B cell (primary cell): ENCODE data around the gene KPNA3. TPM values are rescaled to one million over a fixed set of nuclear protein-coding genes. Genes with fewer than 3 reads are reported as not detected.

Experiments
- ATAC-seq: fragments of 200-7000 bp; cut with Tn5 transposase; one replicate; pipeline ENCODE4 v1.10.0; 2021; ENCODE audit warnings: low read depth, mild to moderate bottlenecking, moderate number of reproducible peaks, moderate library complexity
- CTCF ChIA-PET: fragments of 350-600 bp; sonication (Branson Sonifier 250); formaldehyde crosslinking; loops from one replicate; lab custom pipeline; 2021; ENCODE audit warnings: antibody characterized with exemption, inconsistent platforms; lab: Charles Lee
- POLR2A ChIA-PET: fragments of 350-600 bp; sonication (Branson Sonifier 250); formaldehyde crosslinking; loops from one replicate; lab custom pipeline; 2021; ENCODE audit warnings: antibody characterized with exemption; lab: Charles Lee
- DNase-seq: peaks from one replicate; pipeline ENCODE4 v3.0.0; 2013
- H2AFZ ChIP-seq: 2 replicates; pipeline ENCODE4 v1.6.1; 2012; ENCODE audit warnings: mild to moderate bottlenecking, low read depth, low read length; ENCODE audit not compliant: insufficient read depth, poor library complexity, severe bottlenecking
- H3K27ac ChIP-seq, 2 donors: 1 replicate in 1 of 2; 2 replicates in 1 of 2; pipeline ENCODE4 v1.5.1; 2012 to 2013; ENCODE audit warnings: low read length in 2 of 2, mild to moderate bottlenecking in 2 of 2, moderate library complexity in 1 of 2
- H3K27me3 ChIP-seq, 4 experiments: fragments of 200-600 bp in 1 of 4; sonication (generic) in 1 of 4; replicated peaks in 1 of 4; 1 replicate in 2 of 4; 2 replicates in 2 of 4; pipeline versions ENCODE4 v1.6.1 to v1.7.0; 2013 to 2016; ENCODE audit warnings: low read length in 3 of 4, mild to moderate bottlenecking in 2 of 4, mixed read lengths in 1 of 4, moderate library complexity in 1 of 4; ENCODE audit not compliant: insufficient read depth in 4 of 4, control insufficient read depth in 3 of 4; ENCODE audit errors: control extremely low read depth in 1 of 4
- H3K36me3 ChIP-seq, 2 experiments: replicated peaks in 1 of 2; 1 replicate in 1 of 2; 2 replicates in 1 of 2; pipeline versions ENCODE4 v1.6.1 to v1.7.1; 2013; ENCODE audit warnings: low read length in 1 of 2; ENCODE audit not compliant: insufficient read depth in 2 of 2, control insufficient read depth in 1 of 2; ENCODE audit errors: control extremely low read depth in 1 of 2, extremely low read depth in 1 of 2
- H3K4me1 ChIP-seq, 2 donors: fragments of 200-600 bp in 1 of 2; sonication (generic) in 1 of 2; 1 replicate in 1 of 2; 2 replicates in 1 of 2; pipeline versions ENCODE4 v1.5.1 to v1.6.1; 2013 to 2017; ENCODE audit warnings: low read length in 2 of 2; ENCODE audit not compliant: control insufficient read depth in 2 of 2, insufficient read depth in 2 of 2
- H3K4me2 ChIP-seq: replicated peaks from 2 replicates; pipeline ENCODE3; 2012; ENCODE audit warnings: mild to moderate bottlenecking, low read depth, low read length; ENCODE audit not compliant: poor library complexity, severe bottlenecking
- H3K4me3 ChIP-seq, 5 experiments: fragments of 200-600 bp in 1 of 5; sonication (generic) in 1 of 5; 1 replicate in 3 of 5; 2 replicates in 2 of 5; pipeline versions ENCODE4 v1.5.1 to v1.7.0; 2011 to 2016; ENCODE audit warnings: low read length in 4 of 5, mild to moderate bottlenecking in 4 of 5, low read depth in 2 of 5, control low read depth in 1 of 5, moderate library complexity in 1 of 5; ENCODE audit not compliant: insufficient read depth in 1 of 5; ENCODE audit errors: control extremely low read depth in 1 of 5, extremely low read depth in 1 of 5
- H3K79me2 ChIP-seq: fragments of 200-600 bp; sonication (generic); one replicate; pipeline ENCODE4 v1.6.0; 2016; ENCODE audit warnings: low read length; ENCODE audit not compliant: control insufficient read depth, insufficient read depth
- H3K9ac ChIP-seq: fragments of 200-600 bp; sonication (generic); 2 replicates; pipeline ENCODE4 v1.6.1; 2017; ENCODE audit warnings: mild to moderate bottlenecking, low read length, moderate library complexity
- H3K9me3 ChIP-seq, 3 donors: one replicate each; pipeline versions ENCODE4 v1.6.1 to v1.7.1; 2013; ENCODE audit warnings: low read length in 2 of 3; ENCODE audit not compliant: control insufficient read depth in 2 of 3, insufficient read depth in 1 of 3; ENCODE audit errors: control extremely low read depth in 1 of 3
- H4K20me1 ChIP-seq: 2 replicates; pipeline ENCODE4 v1.6.0; 2012; ENCODE audit warnings: mild to moderate bottlenecking, low read length; ENCODE audit not compliant: insufficient read depth, control insufficient read depth, poor library complexity, severe bottlenecking
- H3K27ac Mint-ChIP-seq: one replicate; pipeline ENCODE4 v1.8.0; 2021; ENCODE audit warnings: mixed read lengths
- H3K27me3 Mint-ChIP-seq: one replicate; pipeline ENCODE4 v1.8.0; 2021; ENCODE audit warnings: mixed read lengths
- H3K4me1 Mint-ChIP-seq: one replicate; pipeline ENCODE4 v1.8.0; 2021; ENCODE audit warnings: mixed read lengths
- H3K4me3 Mint-ChIP-seq: one replicate; pipeline ENCODE4 v1.8.0; 2021; ENCODE audit warnings: mixed read lengths
- H3K9me3 Mint-ChIP-seq: one replicate; pipeline ENCODE4 v1.8.0; 2022; ENCODE audit warnings: mixed read lengths; ENCODE audit not compliant: insufficient read depth
- CTCF ChIP-seq: fragments of 200-600 bp; IDR thresholded peaks from one replicate; pipeline ENCODE4 v1.8.0; 2022; ENCODE audit warnings: antibody characterized with exemption, mild to moderate bottlenecking
- EZH2 ChIP-seq: IDR thresholded peaks from 2 replicates; pipeline ENCODE4 v1.6.1; 2012; ENCODE audit warnings: borderline replicate concordance, low read depth, mild to moderate bottlenecking, moderate library complexity, low read length; ENCODE audit not compliant: insufficient read depth, poor library complexity, severe bottlenecking
- WGBS: methylation state at CpG from one replicate; pipeline ENCODE4 v1.1.5; 2013; ENCODE audit warnings: missing lambda C conversion rate; ENCODE audit not compliant: insufficient coverage; 5-methylcytosine and 5-hydroxymethylcytosine counted together
- intact Hi-C: fragments of 100-400 bp; cut with micrococcal nuclease; formaldehyde crosslinking; loops from one replicate; pipeline ENCODE4 v1.10.0; 2022
- polyA plus RNA-seq: library from polyadenylated mRNA; depleted of rRNA; stranded (reverse); fragments of >200 nt; gene quantifications from 2 replicates; pipeline ENCODE4 v1.2.3, GENCODE V29; 2012
- total RNA-seq, 2 donors: library from RNA; stranded (reverse); fragments of 120-200 nt in 1 of 2; gene quantifications; 1 replicate in 1 of 2; 2 replicates in 1 of 2; pipeline versions ENCODE4 v1.2.3 to v1.2.4, GENCODE V29; 2013 to 2022

KPNA3 gene
- total and polyA plus RNA-seq, 2 donors (not counting 1 experiment from before 2014, with no cell fraction given): 7.8 to 19.7 TPM

GRCh38 chr13:49678191-49678914 lies 114.1 kb downstream of the KPNA3 start:
- Histone ChIP-seq H3K4me1 (peaks cover 7% of the 10 kb centered on the region in 2 donors), H3K27ac (no peak overlapping the region), H2AFZ (no peak overlapping the region), H3K9me3 (no peaks in the 10 kb centered on the region), H3K27me3 (no peaks in the 10 kb centered on the region), H3K4me2 (no peak overlapping the region), H3K36me3 (no peaks in the 10 kb centered on the region), H3K9ac (no peak overlapping the region), H3K4me3 (no peak overlapping the region), H4K20me1 (no peaks in the 10 kb centered on the region), H3K79me2 (peaks cover 13% of the 10 kb centered on the region)
- intact Hi-C loops: no loop called here
- H3K4me3 Mint-ChIP-seq: no peak overlapping the region
- no peak overlapping the region for H3K27ac Mint-ChIP-seq
- ATAC-seq (no peak), DNase-seq (no peak)
- H3K27me3 Mint-ChIP-seq: no peaks in the 10 kb centered on the region
- H3K4me1 Mint-ChIP-seq: peaks cover 18% of the 10 kb centered on the region
- 94% methylated on average over 40 of the region's 48 CpGs for WGBS
- H3K9me3 Mint-ChIP-seq: no peaks in the 10 kb centered on the region
- CTCF ChIA-PET: interaction anchor here (1.0 kb wide), 1 partner anchor 11 kb away, joined by 3 read pairs; no protein-coding TSS in a partner anchor
- no peak for TF ChIP-seq EZH2
- no peak for TF ChIP-seq CTCF
- POLR2A ChIA-PET: no interaction called here

DNA sequence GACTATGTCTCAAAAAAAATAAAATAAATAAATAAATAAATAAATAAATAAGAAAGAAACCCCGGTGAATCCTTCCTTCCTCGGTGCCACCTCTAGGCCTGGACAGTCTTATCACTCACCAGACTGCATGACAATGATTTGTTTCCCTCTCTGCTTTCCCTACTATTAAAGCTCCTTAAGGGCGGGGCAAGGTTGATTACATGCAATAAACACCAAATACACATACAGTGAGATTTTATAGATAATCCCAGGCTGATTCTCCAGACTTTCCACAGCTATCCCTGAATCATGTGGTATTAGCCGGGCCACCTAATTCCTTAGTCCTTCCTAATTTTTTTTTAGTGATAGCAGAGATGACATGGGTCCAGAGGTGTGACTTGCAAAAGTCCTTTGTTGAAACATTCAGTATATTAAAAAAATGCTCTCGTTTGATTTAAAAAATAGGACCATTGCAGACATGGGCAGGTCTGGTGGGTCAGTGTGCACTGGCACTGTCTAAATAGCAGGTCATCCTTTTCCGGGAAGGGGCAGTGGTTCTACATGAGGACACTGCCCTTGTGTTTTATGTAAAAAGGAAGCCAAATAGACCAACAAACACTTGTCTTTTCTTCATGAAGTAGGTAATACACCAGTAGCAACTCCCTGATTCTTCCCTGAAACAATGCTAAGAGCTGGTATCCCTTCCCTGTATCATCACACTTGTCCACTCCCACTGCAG lies 115.7 kb downstream of the KPNA3 start:
- Mint-ChIP-seq H3K4me3 (no peak overlapping the region), H3K27ac (no peak overlapping the region), H3K9me3 (no peaks in the 10 kb centered on the region), H3K27me3 (no peaks in the 10 kb centered on the region), H3K4me1 (peaks cover 16% of the 10 kb centered on the region)
- Histone ChIP-seq H3K79me2 (peaks cover 15% of the 10 kb centered on the region), H4K20me1 (no peaks in the 10 kb centered on the region), H3K9me3 (no peaks in the 10 kb centered on the region), H3K4me3 (no peak overlapping the region), H3K27me3 (no peaks in the 10 kb centered on the region), H3K4me1 (peaks cover 7% of the 10 kb centered on the region in 2 donors), H3K4me2 (no peak overlapping the region), H3K36me3 (no peaks in the 10 kb centered on the region), H3K9ac (no peak overlapping the region), H3K27ac (no peak overlapping the region), H2AFZ (no peak overlapping the region)
- ChIA-PET CTCF (no interaction called here), POLR2A (interaction anchor here (0.5 to 0.6 kb wide), 2 partner anchors 161 to 169 kb away, joined by 3 to 8 read pairs; no protein-coding TSS in a partner anchor)
- ATAC-seq (no peak), DNase-seq (no peak)
- TF ChIP-seq CTCF (no peak), EZH2 (no peak)
- intact Hi-C loops: no loop called here
- 100% methylated on average over 1 of the region's 6 CpGs for WGBS
